Uterus (tissue), 4 donors: Measurements from ENCODE around the gene KLK13. TPM values are rescaled to one million over a fixed set of nuclear protein-coding genes. Genes with fewer than 3 reads are reported as not detected.

Experiments used
- DNase-seq, 2 donors: peaks; one replicate each; pipeline ENCODE4 v3.0.0-alpha.2; 2019 to 2020
- H3K27ac ChIP-seq, 2 donors: fragments of 200-600 bp; sonication (generic); 1 replicate in 1 of 2; 2 replicates in 1 of 2; pipeline ENCODE4 v1.5.1; 2016 to 2018
- H3K27me3 ChIP-seq, 2 donors: fragments of 200-600 bp; sonication (generic); one replicate each; pipeline ENCODE4 v1.5.1; 2018 to 2019; ENCODE audit warnings: control low read depth in 1 of 2
- H3K36me3 ChIP-seq, 2 donors: fragments of 200-600 bp; sonication (generic); one replicate each; pipeline ENCODE4 v1.5.1; 2019; ENCODE audit warnings: control low read depth in 1 of 2
- H3K4me1 ChIP-seq, 2 donors: fragments of 200-600 bp; sonication (generic); one replicate each; pipeline ENCODE4 v1.5.1; 2018 to 2019; ENCODE audit warnings: control low read depth in 1 of 2
- H3K4me3 ChIP-seq, 2 donors: fragments of 200-600 bp; sonication (generic); 1 replicate in 1 of 2; 2 replicates in 1 of 2; pipeline ENCODE4 v1.5.1; 2018 to 2019; ENCODE audit warnings: mild to moderate bottlenecking in 1 of 2
- H3K9me3 ChIP-seq, 2 donors: fragments of 200-600 bp; sonication (generic); one replicate each; pipeline ENCODE4 v1.5.1; 2019; ENCODE audit warnings: control low read depth in 1 of 2
- POLR2A ChIP-seq, 2 donors: fragments of 450-650 bp; IDR thresholded peaks; one replicate each; pipeline ENCODE4 v1.6.1; 2016; ENCODE audit warnings: antibody characterized with exemption in 2 of 2, mild to moderate bottlenecking in 1 of 2, moderate library complexity in 1 of 2
- intact Hi-C: fragments of 100-400 bp; cut with DNase I; formaldehyde crosslinking; loops from one replicate; pipeline ENCODE4 v1.15.1; 2023; ENCODE audit warnings: low total_unique reads
- total RNA-seq, 4 donors: library from RNA; depleted of rRNA in 3 of 4; stranded (reverse); fragments of >200 nt in 3 of 4; gene quantifications; one replicate each; pipeline versions ENCODE4 v1.1.0 to v1.2.4, GENCODE V29; 2014 to 2023
- TF ChIP-seq, protein P1 (sequence below), 4 experiments: fragments of 200-600 bp in 2 of 4; fragments of 450-650 bp in 2 of 4; sonication (generic) in 2 of 4; IDR thresholded peaks; one replicate each; pipeline ENCODE4 v1.5.1; 2016 to 2019; ENCODE audit warnings: antibody characterized with exemption in 4 of 4, mild to moderate bottlenecking in 2 of 4, moderate library complexity in 1 of 4
- donor health status: DM: yes; HTN: yes; CAD: no.

Gene KLK13
- total RNA-seq, 4 donors from 2014 or later = not detected

DNA sequence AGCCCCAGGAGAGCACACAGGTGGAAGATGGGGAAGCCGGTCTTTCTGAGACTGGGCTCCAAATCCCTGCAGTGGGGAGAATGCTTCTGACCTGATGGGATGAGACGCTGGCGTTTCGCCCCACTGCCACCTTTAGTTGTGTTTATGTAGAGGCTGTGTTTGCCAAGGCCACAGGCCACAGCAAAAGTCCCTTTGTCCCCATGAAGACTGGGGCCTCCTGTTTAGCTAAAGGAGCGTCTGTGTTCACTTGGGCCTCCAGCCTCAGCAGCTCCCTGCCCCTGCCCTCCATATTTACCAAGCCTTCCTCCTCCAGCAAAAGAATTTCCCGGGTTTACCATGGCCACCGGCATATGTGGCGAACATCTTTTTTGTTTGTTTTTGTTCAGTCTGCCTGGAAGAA is 28.2 kb upstream of the KLK13 start:
- no peaks in the 10 kb centered on the region for H3K4me1 ChIP-seq
- no peak for TF ChIP-seq POLR2A (IDR thresholded peaks at IDR 0.05)
- TF ChIP-seq, protein P1, sequence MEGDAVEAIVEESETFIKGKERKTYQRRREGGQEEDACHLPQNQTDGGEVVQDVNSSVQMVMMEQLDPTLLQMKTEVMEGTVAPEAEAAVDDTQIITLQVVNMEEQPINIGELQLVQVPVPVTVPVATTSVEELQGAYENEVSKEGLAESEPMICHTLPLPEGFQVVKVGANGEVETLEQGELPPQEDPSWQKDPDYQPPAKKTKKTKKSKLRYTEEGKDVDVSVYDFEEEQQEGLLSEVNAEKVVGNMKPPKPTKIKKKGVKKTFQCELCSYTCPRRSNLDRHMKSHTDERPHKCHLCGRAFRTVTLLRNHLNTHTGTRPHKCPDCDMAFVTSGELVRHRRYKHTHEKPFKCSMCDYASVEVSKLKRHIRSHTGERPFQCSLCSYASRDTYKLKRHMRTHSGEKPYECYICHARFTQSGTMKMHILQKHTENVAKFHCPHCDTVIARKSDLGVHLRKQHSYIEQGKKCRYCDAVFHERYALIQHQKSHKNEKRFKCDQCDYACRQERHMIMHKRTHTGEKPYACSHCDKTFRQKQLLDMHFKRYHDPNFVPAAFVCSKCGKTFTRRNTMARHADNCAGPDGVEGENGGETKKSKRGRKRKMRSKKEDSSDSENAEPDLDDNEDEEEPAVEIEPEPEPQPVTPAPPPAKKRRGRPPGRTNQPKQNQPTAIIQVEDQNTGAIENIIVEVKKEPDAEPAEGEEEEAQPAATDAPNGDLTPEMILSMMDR (IDR thresholded peaks at IDR 0.05) = no peak
- H3K4me3 ChIP-seq = no peak overlapping the region
- H3K27ac ChIP-seq = no peak overlapping the region
- DNase-seq = no peak
- H3K27me3 ChIP-seq = no peaks in the 10 kb centered on the region
- H3K9me3 ChIP-seq = no peaks in the 10 kb centered on the region
- no peaks in the 10 kb centered on the region for H3K36me3 ChIP-seq
- intact Hi-C loops = no loop called here

DNA sequence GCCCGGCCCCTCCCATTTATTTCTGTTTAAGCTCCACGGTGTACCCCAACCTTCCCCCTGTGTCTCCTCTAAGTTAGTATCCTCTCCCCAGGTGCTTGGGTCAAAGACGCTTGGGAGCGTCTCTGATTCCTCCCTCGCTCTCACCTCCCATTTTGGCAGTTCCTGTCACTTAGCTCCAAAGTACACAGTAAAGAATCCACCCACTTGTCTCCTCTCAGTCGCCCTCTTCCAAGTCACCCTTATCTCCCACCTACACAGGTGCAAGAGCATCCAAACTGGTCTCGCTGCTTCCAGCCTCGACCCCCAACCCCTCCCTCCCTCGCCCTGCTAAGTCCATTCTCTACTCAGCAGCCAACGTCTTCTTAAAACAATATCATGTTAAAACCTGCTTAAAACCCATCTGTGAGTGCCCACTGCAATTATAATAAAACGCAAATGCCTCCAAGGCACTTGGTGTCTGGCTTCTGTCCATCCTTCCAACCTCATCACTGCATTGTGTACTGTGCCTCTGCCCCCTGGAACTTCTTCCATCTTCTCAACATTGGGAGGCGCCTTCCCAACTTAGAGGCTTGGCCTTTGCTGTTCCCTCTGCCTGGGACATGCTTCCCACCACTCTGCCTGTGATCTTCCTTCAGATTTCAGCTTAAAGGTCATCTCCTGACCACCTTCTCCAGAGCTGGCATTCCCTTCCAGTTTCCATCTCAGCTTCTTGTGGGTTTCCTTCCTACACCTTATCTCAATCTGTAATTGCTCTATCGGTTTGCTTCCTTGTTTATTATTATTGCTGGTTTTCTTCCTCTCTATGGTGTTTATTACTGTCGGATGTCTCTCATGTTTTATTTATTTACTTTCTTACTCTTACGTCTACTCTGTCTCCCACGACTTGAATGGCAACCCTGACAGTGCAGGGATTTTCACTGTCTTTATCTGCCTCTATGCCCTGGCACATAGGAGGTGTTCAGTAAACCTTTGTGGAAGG is 27.3 kb upstream of the KLK13 start:
- H3K4me3 ChIP-seq = no peak overlapping the region
- H3K4me1 ChIP-seq = no peaks in the 10 kb centered on the region
- no peaks in the 10 kb centered on the region for H3K36me3 ChIP-seq
- no peaks in the 10 kb centered on the region for H3K9me3 ChIP-seq
- intact Hi-C loops = no loop called here
- H3K27ac ChIP-seq = no peak overlapping the region
- TF ChIP-seq, protein P1 (IDR thresholded peaks at IDR 0.05) = no peak
- TF ChIP-seq POLR2A (IDR thresholded peaks at IDR 0.05) = no peak
- no peaks in the 10 kb centered on the region for H3K27me3 ChIP-seq
- DNase-seq = no peak

- no peak for TF ChIP-seq POLR2A (IDR thresholded peaks at IDR 0.05)
- TF ChIP-seq, protein P1 (IDR thresholded peaks at IDR 0.05) = no peak
- no peak for DNase-seq
- H3K4me3 ChIP-seq = no peak overlapping the region
- no peaks in the 10 kb centered on the region for H3K9me3 ChIP-seq
- no peaks in the 10 kb centered on the region for H3K36me3 ChIP-seq
- H3K27me3 ChIP-seq = no peaks in the 10 kb centered on the region
- no peak overlapping the region for H3K27ac ChIP-seq
- H3K4me1 ChIP-seq = no peaks in the 10 kb centered on the region
- intact Hi-C loops = no loop called here
Observed at GRCh38 chr19:51091126-51091525, 26.2 kb upstream of the KLK13 start.

DNA sequence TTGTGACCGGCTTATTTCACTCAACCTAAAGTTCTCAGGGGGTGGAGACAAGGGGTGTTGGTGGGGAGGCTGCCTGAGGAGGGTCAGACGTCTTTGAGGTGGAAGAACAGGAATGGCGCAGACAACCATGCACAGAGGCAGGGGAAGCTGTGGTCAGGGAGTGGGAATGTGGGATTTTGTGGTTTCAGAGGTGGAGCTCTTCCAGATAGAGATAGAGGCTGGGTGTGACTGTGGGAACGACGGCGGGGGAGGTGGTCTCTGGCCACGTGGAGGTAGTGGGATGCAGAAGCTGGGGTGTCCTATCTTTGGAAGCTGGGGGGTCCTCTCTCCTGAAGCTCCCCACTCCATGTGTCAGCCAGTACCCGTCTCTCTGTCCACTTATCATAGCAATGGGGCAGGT is 25.6 kb upstream of the KLK13 start:
- no peaks in the 10 kb centered on the region for H3K27me3 ChIP-seq
- H3K27ac ChIP-seq = no peak overlapping the region
- intact Hi-C loops = no loop called here
- no peak overlapping the region for H3K4me3 ChIP-seq
- H3K4me1 ChIP-seq = no peaks in the 10 kb centered on the region
- H3K9me3 ChIP-seq = no peaks in the 10 kb centered on the region
- no peaks in the 10 kb centered on the region for H3K36me3 ChIP-seq
- no peak for DNase-seq
- no peak for TF ChIP-seq POLR2A (IDR thresholded peaks at IDR 0.05)
- TF ChIP-seq, protein P1 (IDR thresholded peaks at IDR 0.05) = no peak

DNA sequence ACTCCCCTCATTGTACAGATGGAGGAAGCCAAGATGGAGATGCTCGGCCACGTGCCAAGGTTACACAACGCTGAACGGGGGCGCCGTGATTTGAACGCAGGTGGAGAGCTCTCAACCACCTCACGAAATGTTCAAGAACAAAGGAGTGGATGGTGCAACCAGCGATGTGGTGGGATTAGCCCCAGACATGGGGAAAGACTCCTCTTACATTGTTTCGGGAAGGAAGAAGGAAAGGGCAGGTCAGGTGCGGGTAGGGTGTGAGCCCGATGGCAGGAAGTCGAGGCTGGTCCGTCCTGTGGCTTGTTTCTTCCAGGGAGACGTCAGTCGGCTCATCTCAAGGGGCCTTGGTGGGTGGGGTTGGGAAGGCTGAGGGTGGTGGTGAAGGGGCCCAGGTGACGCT is 24.9 kb upstream of the KLK13 start:
- no peak for TF ChIP-seq POLR2A (IDR thresholded peaks at IDR 0.05)
- TF ChIP-seq, protein P1 (IDR thresholded peaks at IDR 0.05) = no peak
- no peak for DNase-seq
- intact Hi-C loops = no loop called here
- Histone ChIP-seq H3K36me3 (no peaks in the 10 kb centered on the region), H3K4me1 (no peaks in the 10 kb centered on the region), H3K9me3 (no peaks in the 10 kb centered on the region), H3K27me3 (no peaks in the 10 kb centered on the region), H3K4me3 (no peak overlapping the region), H3K27ac (no peak overlapping the region)
